22Rv1 (cell line): ENCODE data around the gene NDUFB5.

ENCODE experiments used
- H3K27ac ChIP-seq: fragments of 450-650 bp; 2 replicates; pipeline ENCODE4 v1.5.1; 2017
- ZFX ChIP-seq: fragments of 450-650 bp; IDR thresholded peaks from 2 replicates; pipeline ENCODE4 v1.6.1; 2017; ENCODE audit warnings: antibody characterized with exemption, borderline replicate concordance

NDUFB5 gene

DNA sequence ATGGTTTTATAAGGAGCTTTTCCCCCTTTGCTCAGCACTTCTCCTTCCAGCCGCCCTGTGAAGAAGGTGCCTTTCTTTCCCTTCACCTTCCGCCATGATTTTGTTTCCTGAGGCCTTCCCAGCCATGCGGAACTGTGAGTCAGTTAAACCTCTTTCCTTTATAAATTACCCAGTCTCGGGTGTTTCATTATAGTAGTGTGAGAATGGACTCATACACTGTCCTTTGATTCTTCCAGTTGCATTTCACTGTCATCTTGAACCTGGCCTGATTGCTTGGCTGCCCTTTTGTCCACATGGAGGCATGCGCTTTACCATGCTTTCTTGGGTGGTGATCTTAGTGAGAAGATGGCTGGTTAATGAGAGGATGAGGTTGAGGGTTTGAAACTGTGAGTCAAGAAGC, 71.5 kb downstream of the NDUFB5 start:
- no peak overlapping the region for H3K27ac ChIP-seq
- TF ChIP-seq ZFX = no peak
